ENCODE data around the gene COX4I1.

The COX4I1 gene

DNA sequence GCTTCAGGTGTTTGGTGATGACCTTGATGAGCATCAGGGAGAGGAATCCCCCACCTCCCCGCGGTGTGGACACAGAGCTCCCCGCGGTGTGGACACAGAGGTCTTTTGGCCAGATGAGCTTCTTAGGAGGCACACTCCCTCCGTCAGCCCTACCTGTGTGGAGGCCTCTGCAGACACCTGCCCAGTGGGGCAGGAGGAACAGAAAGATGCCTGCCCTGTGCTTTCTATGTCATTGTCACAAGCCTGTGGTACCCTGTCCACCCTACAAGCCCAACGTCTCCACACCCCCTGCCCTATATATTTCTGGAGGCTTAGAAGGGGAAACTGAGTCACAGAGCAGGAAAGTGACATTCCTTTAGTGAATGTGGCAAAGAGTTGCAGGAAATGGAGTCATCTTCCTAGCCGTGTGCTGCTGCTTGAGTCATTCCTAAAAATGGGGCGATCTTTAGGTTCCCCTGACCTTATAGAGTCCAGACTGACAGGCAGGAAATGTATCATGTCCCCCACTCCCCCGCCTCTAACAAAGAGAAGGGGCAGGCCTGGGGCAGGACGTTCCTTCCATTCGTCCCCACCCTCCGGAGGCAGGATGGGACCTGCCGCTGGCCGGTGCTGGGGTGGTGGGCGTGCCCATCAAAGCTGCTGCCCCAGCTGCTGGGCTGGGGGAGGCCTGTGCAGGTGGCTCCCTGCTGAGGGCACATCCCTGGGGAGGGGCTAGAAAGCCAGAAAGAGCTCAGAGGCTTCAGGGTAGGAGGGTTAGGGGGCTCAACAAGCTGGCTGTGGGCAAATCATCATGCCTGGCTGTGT, 47.6 kb upstream of the COX4I1 start:
- Histone ChIP-seq H3K27ac (ENCODE audit: poor library complexity, severe bottlenecking) (peak overlapping the region; percentile 99), H3K27me3 (ENCODE audit: insufficient read depth, poor library complexity, severe bottlenecking) (no peaks in the 10 kb centered on the region), H3K9me3 (ENCODE audit: severe bottlenecking) (no peaks in the 10 kb centered on the region), H3K4me3 (ENCODE audit: severe bottlenecking) (peak overlapping the region; percentile 99), H3K36me3 (ENCODE audit: low read depth) (peaks cover 35% of the 10 kb centered on the region), H3K4me1 (ENCODE audit: insufficient read depth, poor library complexity, severe bottlenecking) (peaks cover 50% of the 10 kb centered on the region)
- peak; percentile 97 for DNase-seq (ENCODE audit: low spot score)
- ATAC-seq (ENCODE audit: low read depth): peak; percentile 73
- TF ChIP-seq, protein P1, sequence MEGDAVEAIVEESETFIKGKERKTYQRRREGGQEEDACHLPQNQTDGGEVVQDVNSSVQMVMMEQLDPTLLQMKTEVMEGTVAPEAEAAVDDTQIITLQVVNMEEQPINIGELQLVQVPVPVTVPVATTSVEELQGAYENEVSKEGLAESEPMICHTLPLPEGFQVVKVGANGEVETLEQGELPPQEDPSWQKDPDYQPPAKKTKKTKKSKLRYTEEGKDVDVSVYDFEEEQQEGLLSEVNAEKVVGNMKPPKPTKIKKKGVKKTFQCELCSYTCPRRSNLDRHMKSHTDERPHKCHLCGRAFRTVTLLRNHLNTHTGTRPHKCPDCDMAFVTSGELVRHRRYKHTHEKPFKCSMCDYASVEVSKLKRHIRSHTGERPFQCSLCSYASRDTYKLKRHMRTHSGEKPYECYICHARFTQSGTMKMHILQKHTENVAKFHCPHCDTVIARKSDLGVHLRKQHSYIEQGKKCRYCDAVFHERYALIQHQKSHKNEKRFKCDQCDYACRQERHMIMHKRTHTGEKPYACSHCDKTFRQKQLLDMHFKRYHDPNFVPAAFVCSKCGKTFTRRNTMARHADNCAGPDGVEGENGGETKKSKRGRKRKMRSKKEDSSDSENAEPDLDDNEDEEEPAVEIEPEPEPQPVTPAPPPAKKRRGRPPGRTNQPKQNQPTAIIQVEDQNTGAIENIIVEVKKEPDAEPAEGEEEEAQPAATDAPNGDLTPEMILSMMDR (IDR thresholded peaks at IDR 0.05; ENCODE audit: poor library complexity, severe bottlenecking): no peak

DNA sequence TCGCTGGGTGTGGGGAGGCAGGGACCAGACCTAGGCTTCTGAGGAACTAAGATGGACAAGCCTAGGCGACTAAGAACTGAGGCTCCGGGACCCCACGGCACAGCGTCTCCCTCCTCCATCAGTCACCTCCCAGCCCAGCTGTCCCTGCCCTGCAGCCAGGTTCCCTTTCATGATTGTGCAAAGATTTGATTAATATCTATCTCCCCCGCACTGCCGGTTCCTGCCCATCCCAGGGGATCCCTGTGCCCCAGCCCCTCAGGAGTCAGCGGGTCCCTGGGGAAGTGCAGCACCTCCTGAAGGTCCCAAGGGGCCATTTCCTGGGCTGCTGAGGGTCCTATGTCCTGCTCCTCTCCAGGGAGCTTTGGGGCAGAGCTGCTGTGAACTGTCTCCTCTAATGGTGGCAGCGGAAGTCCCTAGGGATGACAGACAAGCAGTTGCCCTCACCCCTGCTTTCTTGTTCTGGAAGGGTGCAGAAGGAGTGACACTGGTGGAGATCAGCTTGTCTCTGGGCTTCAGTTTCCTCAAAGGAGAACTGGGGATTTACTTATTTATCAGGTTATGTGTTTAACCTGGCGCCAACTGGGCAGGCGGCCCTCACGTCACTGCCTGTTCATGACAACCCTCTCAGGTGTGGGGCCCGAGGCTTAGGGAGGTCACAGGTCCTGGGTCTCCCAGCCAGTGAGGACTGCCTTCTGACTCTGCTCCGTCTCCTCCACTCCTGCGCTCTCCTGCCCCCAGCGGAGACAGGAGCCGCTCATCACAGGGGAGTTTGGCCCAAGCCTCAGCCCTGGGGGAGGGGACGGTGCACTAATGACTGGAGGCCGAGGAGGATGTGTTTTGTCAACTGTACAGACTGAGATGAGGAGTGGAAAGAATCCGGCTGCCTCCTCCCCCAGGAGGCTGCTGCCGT, 46.7 kb upstream of the COX4I1 start:
- Histone ChIP-seq H3K9me3 (ENCODE audit: severe bottlenecking) (no peaks in the 10 kb centered on the region), H3K4me1 (ENCODE audit: insufficient read depth, poor library complexity, severe bottlenecking) (peaks cover 50% of the 10 kb centered on the region), H3K27ac (ENCODE audit: poor library complexity, severe bottlenecking) (peak overlapping the region; percentile 99), H3K4me3 (ENCODE audit: severe bottlenecking) (no peak overlapping the region), H3K27me3 (ENCODE audit: insufficient read depth, poor library complexity, severe bottlenecking) (no peaks in the 10 kb centered on the region), H3K36me3 (ENCODE audit: low read depth) (peaks cover 26% of the 10 kb centered on the region)
- ATAC-seq (ENCODE audit: low read depth): peak; percentile 18
- no peak for DNase-seq (ENCODE audit: low spot score)
- TF ChIP-seq, protein P1 (IDR thresholded peaks at IDR 0.05; ENCODE audit: poor library complexity, severe bottlenecking): peak; percentile 55

DNA sequence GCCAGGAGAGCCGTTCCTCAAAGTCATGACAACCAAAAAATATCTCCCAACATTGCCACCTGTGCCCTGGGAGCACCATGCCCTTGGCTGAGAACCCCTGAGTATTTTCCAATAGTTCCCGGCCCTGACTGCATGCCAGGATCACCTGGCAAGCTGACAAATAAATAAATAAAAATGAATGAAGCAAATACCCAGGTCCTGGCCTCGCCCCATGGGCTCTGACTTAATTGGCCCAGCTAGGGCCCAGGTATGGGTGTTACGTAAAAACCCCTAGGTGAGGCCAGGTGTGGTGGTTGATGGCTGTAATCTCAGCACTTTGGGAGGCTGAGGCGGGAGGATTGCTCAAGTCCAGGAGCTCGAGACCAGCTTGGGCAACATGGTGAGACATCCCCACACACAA, 45.9 kb upstream of the COX4I1 start:
- TF ChIP-seq, protein P1 (IDR thresholded peaks at IDR 0.05; ENCODE audit: poor library complexity, severe bottlenecking): no peak
- DNase-seq (ENCODE audit: low spot score) (no peak), ATAC-seq (ENCODE audit: low read depth) (peak; percentile 1; the same call in 1 of the 3 replicates)
- H3K4me1 ChIP-seq (ENCODE audit: insufficient read depth, poor library complexity, severe bottlenecking): peaks cover 48% of the 10 kb centered on the region
- H3K27me3 ChIP-seq (ENCODE audit: insufficient read depth, poor library complexity, severe bottlenecking): no peaks in the 10 kb centered on the region
- H3K9me3 ChIP-seq (ENCODE audit: severe bottlenecking): no peaks in the 10 kb centered on the region
- H3K36me3 ChIP-seq (ENCODE audit: low read depth): peaks cover 18% of the 10 kb centered on the region
- peak overlapping the region; percentile 99 for H3K27ac ChIP-seq (ENCODE audit: poor library complexity, severe bottlenecking)
- no peak overlapping the region for H3K4me3 ChIP-seq (ENCODE audit: severe bottlenecking)

DNA sequence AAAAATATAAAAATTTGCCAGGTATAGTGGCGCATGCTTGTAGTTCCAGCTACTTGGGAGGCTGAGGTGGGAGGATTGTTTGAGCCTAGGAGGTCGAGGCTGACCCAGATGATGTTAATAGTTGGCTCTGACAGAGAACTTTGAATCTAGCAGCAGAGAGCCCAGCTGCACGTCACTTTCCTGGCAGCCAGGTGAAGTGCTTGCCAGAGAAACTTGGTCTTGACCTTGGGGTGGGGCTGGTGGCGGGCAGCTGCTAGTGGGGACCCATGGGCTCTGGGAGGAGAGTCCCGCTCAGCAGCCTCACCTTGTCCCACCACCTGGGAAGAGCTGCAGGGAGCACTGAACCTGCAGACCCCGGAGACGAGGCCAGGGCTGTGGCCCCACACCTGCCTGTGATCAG, 45.5 kb upstream of the COX4I1 start:
- TF ChIP-seq, protein P1 (IDR thresholded peaks at IDR 0.05; ENCODE audit: poor library complexity, severe bottlenecking): no peak
- DNase-seq (ENCODE audit: low spot score) (no peak), ATAC-seq (ENCODE audit: low read depth) (no peak)
- H3K4me3 ChIP-seq (ENCODE audit: severe bottlenecking): no peak overlapping the region
- no peaks in the 10 kb centered on the region for H3K9me3 ChIP-seq (ENCODE audit: severe bottlenecking)
- no peaks in the 10 kb centered on the region for H3K27me3 ChIP-seq (ENCODE audit: insufficient read depth, poor library complexity, severe bottlenecking)
- H3K36me3 ChIP-seq (ENCODE audit: low read depth): peaks cover 16% of the 10 kb centered on the region
- H3K4me1 ChIP-seq (ENCODE audit: insufficient read depth, poor library complexity, severe bottlenecking): peaks cover 47% of the 10 kb centered on the region
- peak overlapping the region; percentile 99 for H3K27ac ChIP-seq (ENCODE audit: poor library complexity, severe bottlenecking)

Data from RWPE2 (cell line).